Tibial nerve (tissue), 4 donors: ENCODE measurements around the gene AGK. TPM values are rescaled to one million over a fixed set of nuclear protein-coding genes. Genes with fewer than 3 reads are reported as not detected.

ENCODE experiments used
- DNase-seq, 2 donors: peaks; one replicate each; pipeline ENCODE4 v3.0.0-alpha.2; 2019; ENCODE audit warnings: low spot score in 2 of 2
- H3K27ac ChIP-seq, 4 donors: fragments of 200-600 bp; sonication (generic) in 3 of 4; one replicate each; pipeline ENCODE4 v1.5.1; 2017 to 2019; ENCODE audit warnings: mild to moderate bottlenecking in 1 of 4
- H3K27me3 ChIP-seq, 2 donors: fragments of 200-600 bp; sonication (generic) in 1 of 2; one replicate each; pipeline versions ENCODE4 v1.5.1 to v1.6.0; 2017 to 2019
- H3K36me3 ChIP-seq, 3 donors: fragments of 200-600 bp; sonication (generic); one replicate each; pipeline ENCODE4 v1.5.1; 2018 to 2019
- H3K4me1 ChIP-seq, 4 donors: fragments of 200-600 bp; sonication (generic) in 3 of 4; one replicate each; pipeline ENCODE4 v1.5.1; 2017 to 2019
- H3K4me3 ChIP-seq, 4 donors: fragments of 200-600 bp; sonication (generic) in 3 of 4; one replicate each; pipeline ENCODE4 v1.5.1; 2017 to 2019; ENCODE audit warnings: mild to moderate bottlenecking in 1 of 4, moderate library complexity in 1 of 4
- H3K9me3 ChIP-seq, 4 donors: fragments of 200-600 bp; sonication (generic) in 3 of 4; one replicate each; pipeline ENCODE4 v1.5.1; 2017 to 2019
- EP300 ChIP-seq, 2 donors: sonication (generic); formaldehyde crosslinking; IDR thresholded peaks; one replicate each; pipeline ENCODE4 v1.6.1; 2017; ENCODE audit warnings: antibody characterized with exemption in 2 of 2, mild to moderate bottlenecking in 1 of 2
- POLR2A ChIP-seq, 2 donors: fragments of 450-650 bp; IDR thresholded peaks; one replicate each; pipeline ENCODE4 v1.6.1; 2017; ENCODE audit warnings: antibody characterized with exemption in 2 of 2, mild to moderate bottlenecking in 2 of 2, moderate library complexity in 2 of 2
- WGBS, 2 donors: methylation state at CpG; one replicate each; pipeline ENCODE4 v1.1.5; 2018; 5-methylcytosine and 5-hydroxymethylcytosine counted together
- total RNA-seq, 4 donors: library from RNA; depleted of rRNA; stranded (reverse); fragments of >200 nt; gene quantifications; one replicate each; pipeline ENCODE4 v1.1.0, GENCODE V29; 2016
- TF ChIP-seq, protein P1 (sequence below), 5 experiments: fragments of 200-600 bp in 3 of 5; fragments of 450-650 bp in 2 of 5; sonication (generic) in 3 of 5; IDR thresholded peaks; one replicate each; pipeline ENCODE4 v1.5.1; 2016 to 2019; ENCODE audit warnings: antibody characterized with exemption in 5 of 5, mild to moderate bottlenecking in 3 of 5, moderate library complexity in 2 of 5

AGK gene
- total RNA-seq, 4 donors from 2014 or later: 16.4 to 45.9 (median 26.3) TPM

DNA sequence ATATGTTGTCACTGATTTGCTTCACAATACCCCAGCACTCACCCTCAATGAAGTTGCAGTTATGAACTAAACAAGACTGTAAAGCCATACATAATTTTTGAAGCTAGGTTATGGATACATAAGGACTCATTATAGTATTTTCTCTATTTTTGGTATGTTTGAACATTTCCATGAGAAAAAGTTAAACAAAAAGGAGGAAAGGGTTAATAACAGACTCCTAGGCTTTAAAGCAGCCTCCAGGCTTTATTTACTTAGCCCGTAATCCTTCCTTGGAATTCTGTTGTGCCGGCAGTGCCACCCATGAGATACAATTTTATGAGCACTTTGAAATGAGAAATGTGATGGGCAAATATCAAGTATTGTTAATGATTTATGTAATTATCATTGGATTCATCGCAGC lies 152.9 kb downstream of the AGK start:
- 72 to 82% methylated on average over 3 of the region's 3 CpGs for WGBS, 2 donors
- Histone ChIP-seq H3K36me3 (no peaks in the 10 kb centered on the region), H3K27ac (no peak overlapping the region), H3K9me3 (no peaks in the 10 kb centered on the region), H3K4me1 (peaks cover 0 to 27% (median 3%) of the 10 kb centered on the region in 4 donors), H3K4me3 (no peak overlapping the region), H3K27me3 (no peaks in the 10 kb centered on the region)
- TF ChIP-seq, protein P1, sequence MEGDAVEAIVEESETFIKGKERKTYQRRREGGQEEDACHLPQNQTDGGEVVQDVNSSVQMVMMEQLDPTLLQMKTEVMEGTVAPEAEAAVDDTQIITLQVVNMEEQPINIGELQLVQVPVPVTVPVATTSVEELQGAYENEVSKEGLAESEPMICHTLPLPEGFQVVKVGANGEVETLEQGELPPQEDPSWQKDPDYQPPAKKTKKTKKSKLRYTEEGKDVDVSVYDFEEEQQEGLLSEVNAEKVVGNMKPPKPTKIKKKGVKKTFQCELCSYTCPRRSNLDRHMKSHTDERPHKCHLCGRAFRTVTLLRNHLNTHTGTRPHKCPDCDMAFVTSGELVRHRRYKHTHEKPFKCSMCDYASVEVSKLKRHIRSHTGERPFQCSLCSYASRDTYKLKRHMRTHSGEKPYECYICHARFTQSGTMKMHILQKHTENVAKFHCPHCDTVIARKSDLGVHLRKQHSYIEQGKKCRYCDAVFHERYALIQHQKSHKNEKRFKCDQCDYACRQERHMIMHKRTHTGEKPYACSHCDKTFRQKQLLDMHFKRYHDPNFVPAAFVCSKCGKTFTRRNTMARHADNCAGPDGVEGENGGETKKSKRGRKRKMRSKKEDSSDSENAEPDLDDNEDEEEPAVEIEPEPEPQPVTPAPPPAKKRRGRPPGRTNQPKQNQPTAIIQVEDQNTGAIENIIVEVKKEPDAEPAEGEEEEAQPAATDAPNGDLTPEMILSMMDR (IDR thresholded peaks at IDR 0.05): no peak
- TF ChIP-seq EP300 (IDR thresholded peaks at IDR 0.05) (no peak), POLR2A (IDR thresholded peaks at IDR 0.05) (no peak)
- no peak for DNase-seq

DNA sequence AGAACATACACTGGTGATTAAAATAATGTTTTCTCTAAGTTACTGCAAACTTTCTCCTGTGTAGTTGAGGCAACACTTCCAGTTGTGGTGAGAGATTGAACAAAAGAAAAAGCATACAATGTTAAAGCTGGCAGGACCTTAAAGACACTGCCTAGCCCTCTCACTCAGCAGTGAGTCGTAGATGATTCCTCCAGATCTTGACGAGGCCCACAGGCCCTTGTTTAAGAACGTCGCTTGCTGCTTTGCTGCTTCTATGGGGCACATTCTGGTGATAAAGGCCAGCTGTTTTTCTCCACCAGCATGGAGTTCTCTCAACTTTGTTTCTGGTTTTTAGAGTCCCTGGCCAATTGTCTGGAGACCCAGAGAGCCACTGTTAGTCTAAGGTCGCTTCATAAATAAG lies 153.5 kb downstream of the AGK start:
- peaks cover 0 to 24% (median 3%) of the 10 kb centered on the region in 4 donors for H3K4me1 ChIP-seq
- no peaks in the 10 kb centered on the region for H3K9me3 ChIP-seq
- H3K27me3 ChIP-seq: no peaks in the 10 kb centered on the region
- WGBS, 2 donors: 66 to 73% methylated on average over 5 of the region's 5 CpGs
- H3K36me3 ChIP-seq: no peaks in the 10 kb centered on the region
- TF ChIP-seq POLR2A (IDR thresholded peaks at IDR 0.05): no peak
- TF ChIP-seq, protein P1 (IDR thresholded peaks at IDR 0.05): no peak
- TF ChIP-seq EP300 (IDR thresholded peaks at IDR 0.05): no peak
- H3K27ac ChIP-seq: no peak overlapping the region
- H3K4me3 ChIP-seq: no peak overlapping the region
- no peak for DNase-seq

Other genes with a start within 250 kb of the AGK start
- gene DENND11, start 150.8 kb downstream of the AGK start, total RNA-seq: 10 to 100 TPM; 14.1 to 16.7 (median 15.5) TPM
- gene WEE2, start 156.9 kb downstream of the AGK start, total RNA-seq: not detected
- gene SSBP1, start 186.9 kb downstream of the AGK start, total RNA-seq: 10 to 100 TPM; 77.9 to 96.3 (median 87.0) TPM
- 1 to 10 TPM; 3.1 to 5.9 (median 4.4) TPM for gene TAS2R3, start 212.7 kb downstream of the AGK start, total RNA-seq
- gene TAS2R4, start 225.3 kb downstream of the AGK start, total RNA-seq: 1 to 10 TPM; 1.5 to 7.3 (median 4.5) TPM
- 1 to 10 TPM; 1.8 to 9.0 (median 5.2) TPM for gene TAS2R5, start 238.8 kb downstream of the AGK start, total RNA-seq